Upper lobe of left lung (tissue), 6 donors: ENCODE data around the gene FAM13A. TPM values are rescaled to one million over a fixed set of nuclear protein-coding genes. Genes with fewer than 3 reads are reported as not detected.

Experiments
- ATAC-seq, 2 donors: fragments of 200-7000 bp; cut with Tn5 transposase; one replicate each; pipeline ENCODE4 v1.9.1; 2022; ENCODE audit warnings: mild to moderate bottlenecking in 2 of 2, moderate library complexity in 2 of 2; ENCODE audit not compliant: low FRiP score in 2 of 2
- DNase-seq, 2 donors: peaks; one replicate each; pipeline ENCODE4 v3.0.0-alpha.2; 2019 to 2020
- H3K27ac ChIP-seq, 4 donors: fragments of 200-600 bp; sonication (generic); one replicate each; pipeline ENCODE4 v1.5.1; 2016 to 2019
- H3K27me3 ChIP-seq, 4 donors: fragments of 200-600 bp; sonication (generic); one replicate each; pipeline ENCODE4 v1.5.1; 2017 to 2019
- H3K36me3 ChIP-seq, 4 donors: fragments of 200-600 bp; sonication (generic); one replicate each; pipeline ENCODE4 v1.5.1; 2016 to 2019
- H3K4me1 ChIP-seq, 4 donors: fragments of 200-600 bp; sonication (generic); one replicate each; pipeline ENCODE4 v1.5.1; 2018 to 2019
- H3K4me3 ChIP-seq, 4 donors: fragments of 200-600 bp; sonication (generic); one replicate each; pipeline ENCODE4 v1.5.1; 2017 to 2019; ENCODE audit warnings: mild to moderate bottlenecking in 2 of 4, moderate library complexity in 1 of 4
- H3K9me3 ChIP-seq, 4 donors: fragments of 200-600 bp; sonication (generic); one replicate each; pipeline ENCODE4 v1.5.1; 2018 to 2019
- EP300 ChIP-seq, 4 donors: sonication (generic); formaldehyde crosslinking; IDR thresholded peaks; one replicate each; pipeline ENCODE4 v1.5.1; 2017; ENCODE audit warnings: antibody characterized with exemption in 4 of 4, control low read depth in 2 of 4
- POLR2A ChIP-seq, 4 donors: fragments of 450-650 bp; IDR thresholded peaks; one replicate each; pipeline ENCODE4 v1.5.1; 2016 to 2017; ENCODE audit warnings: antibody characterized with exemption in 4 of 4, mild to moderate bottlenecking in 2 of 4
- POLR2AphosphoS5 ChIP-seq, 2 donors: sonication (generic); formaldehyde crosslinking; IDR thresholded peaks; one replicate each; pipeline ENCODE4 v1.5.1; 2017; ENCODE audit warnings: antibody characterized with exemption in 2 of 2
- WGBS, 2 donors: methylation state at CpG; one replicate each; pipeline ENCODE4 v1.1.5; 2017 to 2018; 5-methylcytosine and 5-hydroxymethylcytosine counted together
- total RNA-seq, 6 donors: library from RNA; depleted of rRNA in 4 of 6; stranded (reverse); fragments of >200 nt in 4 of 6; gene quantifications; one replicate each; pipeline versions ENCODE4 v1.1.0 to v1.2.1, GENCODE V29; 2016 to 2021
- TF ChIP-seq, protein P1 (sequence below), 6 experiments: fragments of 450-650 bp in 4 of 6; fragments of 200-600 bp in 2 of 6; sonication (generic) in 2 of 6; IDR thresholded peaks; one replicate each; pipeline ENCODE4 v1.5.1; 2016 to 2019; ENCODE audit warnings: antibody characterized with exemption in 6 of 6
- donor health status: DM: no; HTN: no; CAD: no; lungs with moderate emphysema.
- donor health status: DM: no; HTN: yes; CAD: no; lungs with severe emphysema.

The FAM13A gene
- total RNA-seq, 6 donors from 2014 or later = 15.8 to 173 (median 34.1) TPM

GRCh38 chr4:88955580-88956380 lies 101.2 kb downstream of the FAM13A start:
- no peak for TF ChIP-seq POLR2AphosphoS5 (IDR thresholded peaks at IDR 0.05)
- no peak for TF ChIP-seq POLR2A (IDR thresholded peaks at IDR 0.05)
- TF ChIP-seq EP300 (IDR thresholded peaks at IDR 0.05) = no peak
- TF ChIP-seq, protein P1, sequence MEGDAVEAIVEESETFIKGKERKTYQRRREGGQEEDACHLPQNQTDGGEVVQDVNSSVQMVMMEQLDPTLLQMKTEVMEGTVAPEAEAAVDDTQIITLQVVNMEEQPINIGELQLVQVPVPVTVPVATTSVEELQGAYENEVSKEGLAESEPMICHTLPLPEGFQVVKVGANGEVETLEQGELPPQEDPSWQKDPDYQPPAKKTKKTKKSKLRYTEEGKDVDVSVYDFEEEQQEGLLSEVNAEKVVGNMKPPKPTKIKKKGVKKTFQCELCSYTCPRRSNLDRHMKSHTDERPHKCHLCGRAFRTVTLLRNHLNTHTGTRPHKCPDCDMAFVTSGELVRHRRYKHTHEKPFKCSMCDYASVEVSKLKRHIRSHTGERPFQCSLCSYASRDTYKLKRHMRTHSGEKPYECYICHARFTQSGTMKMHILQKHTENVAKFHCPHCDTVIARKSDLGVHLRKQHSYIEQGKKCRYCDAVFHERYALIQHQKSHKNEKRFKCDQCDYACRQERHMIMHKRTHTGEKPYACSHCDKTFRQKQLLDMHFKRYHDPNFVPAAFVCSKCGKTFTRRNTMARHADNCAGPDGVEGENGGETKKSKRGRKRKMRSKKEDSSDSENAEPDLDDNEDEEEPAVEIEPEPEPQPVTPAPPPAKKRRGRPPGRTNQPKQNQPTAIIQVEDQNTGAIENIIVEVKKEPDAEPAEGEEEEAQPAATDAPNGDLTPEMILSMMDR (IDR thresholded peaks at IDR 0.05) = no peak
- H3K27ac ChIP-seq = no peak overlapping the region
- H3K4me1 ChIP-seq = peaks cover 5 to 12% (median 8%) of the 10 kb centered on the region in 4 donors
- H3K4me3 ChIP-seq = no peak overlapping the region
- H3K27me3 ChIP-seq = no peaks in the 10 kb centered on the region
- DNase-seq (no peak), ATAC-seq (no peak)
- WGBS, 2 donors = 73 to 89% methylated on average over 3 of the region's 3 CpGs
- H3K9me3 ChIP-seq = no peaks in the 10 kb centered on the region
- H3K36me3 ChIP-seq = no peaks in the 10 kb centered on the region

GRCh38 chr4:88953400-88953799 lies 103.6 kb downstream of the FAM13A start:
- Histone ChIP-seq H3K4me1 (peaks cover 5 to 11% (median 8%) of the 10 kb centered on the region in 4 donors), H3K4me3 (no peak overlapping the region), H3K36me3 (no peaks in the 10 kb centered on the region), H3K27me3 (no peaks in the 10 kb centered on the region), H3K9me3 (no peaks in the 10 kb centered on the region), H3K27ac (no peak overlapping the region)
- 86 to 95% methylated on average over 2 of the region's 2 CpGs for WGBS, 2 donors
- peak in 1 of 2 donors; percentile 58 for ATAC-seq
- DNase-seq = no peak
- TF ChIP-seq POLR2A (IDR thresholded peaks at IDR 0.05) (no peak), EP300 (IDR thresholded peaks at IDR 0.05) (no peak), POLR2AphosphoS5 (IDR thresholded peaks at IDR 0.05) (no peak)
- TF ChIP-seq, protein P1 (IDR thresholded peaks at IDR 0.05) = no peak

DNA sequence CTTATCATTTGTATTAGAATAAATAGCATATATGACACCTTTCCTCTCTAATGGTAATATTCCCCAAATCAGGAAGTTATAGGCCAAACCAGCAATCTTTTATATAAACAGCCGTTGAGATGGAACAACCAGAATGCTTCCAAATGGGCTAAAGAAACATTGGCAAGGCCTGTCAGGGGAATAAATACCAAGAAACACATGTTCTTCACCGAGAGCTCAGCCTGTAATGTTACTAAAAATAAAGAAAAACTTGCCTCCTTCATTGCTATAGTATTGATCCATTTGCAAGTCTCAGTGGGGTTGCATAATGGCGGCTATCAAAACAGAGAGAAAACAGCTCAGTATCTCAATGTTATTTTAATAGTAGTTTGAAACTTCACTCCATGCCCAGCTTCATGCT lies 104.9 kb downstream of the FAM13A start:
- no peak for DNase-seq
- Histone ChIP-seq H3K4me1 (peaks cover 0 to 7% (median 3%) of the 10 kb centered on the region in 4 donors), H3K36me3 (no peaks in the 10 kb centered on the region), H3K27ac (no peak overlapping the region), H3K4me3 (no peak overlapping the region), H3K27me3 (no peaks in the 10 kb centered on the region), H3K9me3 (no peaks in the 10 kb centered on the region)
- no peak for TF ChIP-seq POLR2AphosphoS5 (IDR thresholded peaks at IDR 0.05)
- TF ChIP-seq, protein P1 (IDR thresholded peaks at IDR 0.05) = no peak
- no peak for TF ChIP-seq POLR2A (IDR thresholded peaks at IDR 0.05)
- no peak for TF ChIP-seq EP300 (IDR thresholded peaks at IDR 0.05)
- no peak for ATAC-seq
- 74 to 76% methylated on average over 3 of the region's 3 CpGs for WGBS, 2 donors

GRCh38 chr4:88949605-88950004 lies 107.4 kb downstream of the FAM13A start:
- Histone ChIP-seq H3K27me3 (no peaks in the 10 kb centered on the region), H3K9me3 (no peaks in the 10 kb centered on the region), H3K27ac (no peak overlapping the region), H3K4me1 (peaks cover 0 to 7% (median 2%) of the 10 kb centered on the region in 4 donors), H3K36me3 (no peaks in the 10 kb centered on the region), H3K4me3 (no peak overlapping the region)
- no peak for ATAC-seq
- WGBS, 2 donors = 46 to 50% methylated on average over 2 of the region's 2 CpGs
- no peak for DNase-seq
- peak in 2 of 4 donors; percentile 51 to 74 for TF ChIP-seq EP300 (IDR thresholded peaks at IDR 0.05)
- TF ChIP-seq, protein P1 (IDR thresholded peaks at IDR 0.05) = no peak

GRCh38 chr4:88940506-88940905 lies 116.5 kb downstream of the FAM13A start:
- Histone ChIP-seq H3K4me3 (no peak overlapping the region), H3K27ac (no peak overlapping the region), H3K27me3 (no peaks in the 10 kb centered on the region), H3K4me1 (no peaks in the 10 kb centered on the region), H3K9me3 (no peaks in the 10 kb centered on the region), H3K36me3 (no peaks in the 10 kb centered on the region)
- TF ChIP-seq POLR2AphosphoS5 (IDR thresholded peaks at IDR 0.05) (no peak), POLR2A (IDR thresholded peaks at IDR 0.05) (no peak), EP300 (IDR thresholded peaks at IDR 0.05) (no peak)
- TF ChIP-seq, protein P1 (IDR thresholded peaks at IDR 0.05) = no peak
- DNase-seq (no peak), ATAC-seq (no peak)
- WGBS, 2 donors = 84 to 96% methylated on average over 2 of the region's 2 CpGs
